ENCODE measurements around the gene SOX1. TPM values are rescaled to one million over a fixed set of nuclear protein-coding genes. Genes with fewer than 3 reads are reported as not detected.

SOX1 gene
- total RNA-seq, 2 experiments from 2014 or later = not detected

- H3K79me2 ChIP-seq (ENCODE audit: insufficient read depth, low read depth, low read length) = no peaks in the 10 kb centered on the region
- H4K20me1 ChIP-seq (ENCODE audit: insufficient read depth, low read length) = no peaks in the 10 kb centered on the region
- intact Hi-C loops (cut with micrococcal nuclease; ENCODE audit: unreplicated experiment) = no loop called here
- DNase-seq (ENCODE audit: low spot score) = no peak
- H3K9me3 ChIP-seq (ENCODE audit: low read length) = no peaks in the 10 kb centered on the region
- BruUV-seq (replicated peaks) = no TSS peak
- H3K4me3 ChIP-seq (ENCODE audit: low read depth, low read length, poor library complexity, severe bottlenecking) = no peak overlapping the region
- H3K4me2 ChIP-seq (ENCODE audit: low read length) = no peak overlapping the region
- ChIA-PET POLR2A (no interaction called here), CTCF (ENCODE audit: unreplicated experiment) (no interaction called here)
- H3K27ac ChIP-seq (ENCODE audit: low read depth, low read length, poor library complexity, severe bottlenecking) = no peak overlapping the region
- H2AFZ ChIP-seq (ENCODE audit: low read length) = no peak overlapping the region
- H3K9me2 ChIP-seq (ENCODE audit: insufficient read depth, low read length) = no peaks in the 10 kb centered on the region
- no peaks in the 10 kb centered on the region for H3K4me1 ChIP-seq (ENCODE audit: insufficient read depth, low read length, poor library complexity, severe bottlenecking)
- TF ChIP-seq EZH2phosphoT487 (IDR thresholded peaks at IDR 0.05; ENCODE audit: borderline replicate concordance, low read depth, low read length) (no peak), CTCF (conservative IDR thresholded peaks at IDR 0.05; ENCODE audit: low read length) (no peak)
- H3K36me3 ChIP-seq (ENCODE audit: insufficient read depth, low read length) = no peaks in the 10 kb centered on the region
These were observed 51.6 kb downstream of the SOX1 start for GRCh38 chr13:112118451-112119064.

GRCh38 chr13:112119192-112120030 is 52.5 kb downstream of the SOX1 start:
- no peak overlapping the region for H2AFZ ChIP-seq (ENCODE audit: low read length)
- ChIA-PET CTCF (ENCODE audit: unreplicated experiment) (no interaction called here), POLR2A (no interaction called here)
- DNase-seq (ENCODE audit: low spot score) = no peak
- no peak overlapping the region for H3K4me3 ChIP-seq (ENCODE audit: low read depth, low read length, poor library complexity, severe bottlenecking)
- H3K4me2 ChIP-seq (ENCODE audit: low read length) = no peak overlapping the region
- no peaks in the 10 kb centered on the region for H3K4me1 ChIP-seq (ENCODE audit: insufficient read depth, low read length, poor library complexity, severe bottlenecking)
- no peak for TF ChIP-seq CTCF (conservative IDR thresholded peaks at IDR 0.05; ENCODE audit: low read length)
- TF ChIP-seq EZH2phosphoT487 (IDR thresholded peaks at IDR 0.05; ENCODE audit: borderline replicate concordance, low read depth, low read length) = no peak
- H4K20me1 ChIP-seq (ENCODE audit: insufficient read depth, low read length) = no peaks in the 10 kb centered on the region
- H3K27ac ChIP-seq (ENCODE audit: low read depth, low read length, poor library complexity, severe bottlenecking) = no peak overlapping the region
- no peaks in the 10 kb centered on the region for H3K36me3 ChIP-seq (ENCODE audit: insufficient read depth, low read length)
- no peaks in the 10 kb centered on the region for H3K9me3 ChIP-seq (ENCODE audit: low read length)
- no peaks in the 10 kb centered on the region for H3K79me2 ChIP-seq (ENCODE audit: insufficient read depth, low read depth, low read length)
- no TSS peak for BruUV-seq (replicated peaks)
- intact Hi-C loops (cut with micrococcal nuclease; ENCODE audit: unreplicated experiment) = no loop called here
- H3K9me2 ChIP-seq (ENCODE audit: insufficient read depth, low read length) = no peaks in the 10 kb centered on the region

DNA sequence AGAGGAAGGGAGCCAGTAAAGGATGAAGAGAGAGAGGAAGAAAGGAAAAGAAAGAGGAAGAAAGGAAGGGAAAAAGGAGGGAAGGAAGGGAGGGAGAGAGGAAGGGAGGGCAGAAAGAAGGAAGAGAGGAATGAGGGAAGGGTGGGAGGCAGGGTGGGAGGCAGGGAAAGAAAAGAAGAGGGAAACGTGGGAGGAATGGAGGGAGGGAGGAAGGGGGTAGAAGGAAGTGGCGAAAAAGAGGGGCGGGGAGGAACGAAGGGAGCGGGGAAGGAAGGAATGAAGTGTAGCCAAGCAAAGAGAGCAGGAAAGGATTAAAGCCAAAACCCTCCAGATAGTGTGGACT is 53.1 kb downstream of the SOX1 start:
- no peak for TF ChIP-seq EZH2phosphoT487 (IDR thresholded peaks at IDR 0.05; ENCODE audit: borderline replicate concordance, low read depth, low read length)
- TF ChIP-seq CTCF (conservative IDR thresholded peaks at IDR 0.05; ENCODE audit: low read length) = no peak
- H2AFZ ChIP-seq (ENCODE audit: low read length) = no peak overlapping the region
- no peaks in the 10 kb centered on the region for H3K9me3 ChIP-seq (ENCODE audit: low read length)
- H3K4me2 ChIP-seq (ENCODE audit: low read length) = no peak overlapping the region
- BruUV-seq (replicated peaks) = no TSS peak
- POLR2A ChIA-PET = no interaction called here
- H3K79me2 ChIP-seq (ENCODE audit: insufficient read depth, low read depth, low read length) = no peaks in the 10 kb centered on the region
- intact Hi-C loops (cut with micrococcal nuclease; ENCODE audit: unreplicated experiment) = no loop called here
- no peaks in the 10 kb centered on the region for H3K36me3 ChIP-seq (ENCODE audit: insufficient read depth, low read length)
- H3K9me2 ChIP-seq (ENCODE audit: insufficient read depth, low read length) = no peaks in the 10 kb centered on the region
- no peaks in the 10 kb centered on the region for H3K4me1 ChIP-seq (ENCODE audit: insufficient read depth, low read length, poor library complexity, severe bottlenecking)
- no peak overlapping the region for H3K4me3 ChIP-seq (ENCODE audit: low read depth, low read length, poor library complexity, severe bottlenecking)
- CTCF ChIA-PET (ENCODE audit: unreplicated experiment) = no interaction called here
- no peak for DNase-seq (ENCODE audit: low spot score)
- H3K27ac ChIP-seq (ENCODE audit: low read depth, low read length, poor library complexity, severe bottlenecking) = no peak overlapping the region
- no peaks in the 10 kb centered on the region for H4K20me1 ChIP-seq (ENCODE audit: insufficient read depth, low read length)

Measured in OCI-LY7 (cell line).